WERI-Rb-1 (cell line): ENCODE measurements around the gene ANKRD40.

Experiments used
- DNase-seq: peaks from one replicate; pipeline ENCODE4 v3.0.0-alpha.2; 2020
- H3K27ac ChIP-seq: fragments of 250-450 bp; sonication (Bioruptor Pico); 2 replicates; pipeline ENCODE4 v1.5.1; 2020; ENCODE audit warnings: mild to moderate bottlenecking, moderate library complexity
- H3K27me3 ChIP-seq: fragments of 250-450 bp; sonication (Bioruptor Pico); 2 replicates; pipeline ENCODE4 v1.5.1; 2021; ENCODE audit warnings: mild to moderate bottlenecking, low read depth, moderate library complexity; ENCODE audit not compliant: insufficient read depth, severe bottlenecking
- H3K36me3 ChIP-seq: fragments of 250-450 bp; sonication (Bioruptor Pico); 2 replicates; pipeline ENCODE4 v1.5.1; 2020; ENCODE audit warnings: mild to moderate bottlenecking, moderate library complexity
- H3K4me3 ChIP-seq: 2 replicates; pipeline ENCODE4 v1.5.1; 2011; ENCODE audit warnings: low read depth, mild to moderate bottlenecking, control low read depth, low read length
- H3K9me3 ChIP-seq: fragments of 250-450 bp; sonication (Bioruptor Pico); 2 replicates; pipeline ENCODE4 v1.5.1; 2021; ENCODE audit warnings: mild to moderate bottlenecking, moderate library complexity; ENCODE audit not compliant: severe bottlenecking
- CTCF ChIP-seq: IDR thresholded peaks from 2 replicates; pipeline ENCODE4 v1.5.1; 2011; ENCODE audit warnings: low read depth, mild to moderate bottlenecking, control low read depth, inconsistent platforms, low read length

Gene ANKRD40

GRCh38 chr17:50708050-50709000, 611 bp upstream of the ANKRD40 start:
- peaks cover 24% of the 10 kb centered on the region for H3K36me3 ChIP-seq
- no peak for TF ChIP-seq CTCF
- H3K9me3 ChIP-seq = no peaks in the 10 kb centered on the region
- H3K27me3 ChIP-seq = no peaks in the 10 kb centered on the region
- H3K27ac ChIP-seq = peak overlapping the region; percentile 84
- peak overlapping the region; percentile 81 for H3K4me3 ChIP-seq
- DNase-seq = no peak

GRCh38 chr17:50703162-50703561, 4.6 kb downstream of the ANKRD40 start:
- no peak overlapping the region; the same call in 1 of the 2 replicates for H3K27ac ChIP-seq
- H3K36me3 ChIP-seq = peaks cover 68% of the 10 kb centered on the region
- H3K27me3 ChIP-seq = no peaks in the 10 kb centered on the region
- H3K9me3 ChIP-seq = no peaks in the 10 kb centered on the region
- DNase-seq = no peak
- H3K4me3 ChIP-seq = no peak overlapping the region
- TF ChIP-seq CTCF = no peak

- Histone ChIP-seq H3K36me3 (peaks cover 89% of the 10 kb centered on the region), H3K27ac (no peak overlapping the region), H3K9me3 (no peaks in the 10 kb centered on the region), H3K4me3 (no peak overlapping the region), H3K27me3 (no peaks in the 10 kb centered on the region)
- TF ChIP-seq CTCF = no peak
- no peak for DNase-seq
These were observed 8.3 kb downstream of the ANKRD40 start for GRCh38 chr17:50699410-50699809.

DNA sequence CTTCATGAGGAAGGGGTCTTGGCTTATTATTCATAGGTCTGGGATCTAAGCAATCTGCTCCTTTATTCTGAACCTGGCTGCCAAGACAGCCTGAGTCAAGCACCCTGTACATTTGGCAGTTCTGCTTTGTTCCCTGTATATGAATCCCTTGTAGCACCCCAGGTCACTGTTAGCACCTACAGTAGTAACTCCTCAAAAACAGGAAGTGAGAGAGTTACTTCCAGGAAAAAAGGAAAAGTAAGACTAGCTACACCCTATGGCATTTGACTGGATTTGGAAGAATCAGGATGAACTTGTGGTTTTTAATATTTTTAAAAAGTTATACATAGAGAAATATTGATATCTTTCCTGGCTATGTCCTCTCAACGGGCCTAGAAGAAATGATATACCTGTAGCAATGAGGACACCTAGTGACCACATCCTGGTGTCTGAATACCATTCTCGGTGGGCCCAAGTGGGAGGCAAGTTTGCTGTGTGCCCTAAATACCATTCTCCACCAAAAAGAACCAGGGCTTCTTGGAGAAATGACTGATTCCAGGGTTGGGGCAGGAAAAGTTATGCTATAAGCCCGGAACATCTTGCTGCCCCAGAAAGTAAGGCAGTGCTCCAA, 9.9 kb downstream of the ANKRD40 start:
- Histone ChIP-seq H3K36me3 (peaks cover 89% of the 10 kb centered on the region), H3K9me3 (no peaks in the 10 kb centered on the region), H3K27ac (no peak overlapping the region), H3K4me3 (no peak overlapping the region), H3K27me3 (no peaks in the 10 kb centered on the region)
- TF ChIP-seq CTCF = peak; percentile 23; the same call in 1 of the 2 replicates
- DNase-seq = no peak

GRCh38 chr17:50697062-50697461, 10.7 kb downstream of the ANKRD40 start:
- no peak overlapping the region for H3K4me3 ChIP-seq
- TF ChIP-seq CTCF = no peak
- no peaks in the 10 kb centered on the region for H3K9me3 ChIP-seq
- no peak overlapping the region for H3K27ac ChIP-seq
- H3K27me3 ChIP-seq = no peaks in the 10 kb centered on the region
- no peak for DNase-seq
- H3K36me3 ChIP-seq = peaks cover 89% of the 10 kb centered on the region
